H9 (cell line): ENCODE results near the gene DNAAF3. TPM values are rescaled to one million over a fixed set of nuclear protein-coding genes. Genes with fewer than 3 reads are reported as not detected.

ENCODE experiments used
- DNase-seq: peaks from one replicate; pipeline ENCODE4 v3.0.0-alpha.2; 2017
- H2AFZ ChIP-seq: one replicate; pipeline ENCODE4 v1.6.1; 2013; ENCODE audit warnings: mild to moderate bottlenecking, low read length, control low read depth, moderate library complexity
- H2AK5ac ChIP-seq: 2 replicates; pipeline ENCODE4 v1.6.1; 2013; ENCODE audit warnings: low read length, control low read depth, mixed read lengths; ENCODE audit not compliant: insufficient read length
- H2BK120ac ChIP-seq: one replicate; pipeline ENCODE4 v1.6.1; 2013; ENCODE audit warnings: low read depth, mild to moderate bottlenecking, low read length, control low read depth, inconsistent platforms; ENCODE audit not compliant: poor library complexity, severe bottlenecking
- H2BK12ac ChIP-seq: 2 replicates; pipeline ENCODE4 v1.6.1; 2013; ENCODE audit warnings: low read length, control low read depth, mixed read lengths, low read depth; ENCODE audit not compliant: insufficient read length
- H2BK15ac ChIP-seq: 2 replicates; pipeline ENCODE4 v1.6.1; 2013; ENCODE audit warnings: low read depth, low read length, control low read depth
- H2BK20ac ChIP-seq: one replicate; pipeline ENCODE4 v1.6.1; 2013; ENCODE audit warnings: low read depth, mild to moderate bottlenecking, low read length, control low read depth, inconsistent platforms; ENCODE audit not compliant: poor library complexity, severe bottlenecking
- H2BK5ac ChIP-seq: 2 replicates; pipeline ENCODE4 v1.6.1; 2013; ENCODE audit warnings: low read length, control low read depth, mixed read lengths; ENCODE audit not compliant: insufficient read length
- H3K14ac ChIP-seq: 2 replicates; pipeline ENCODE4 v1.6.1; 2013; ENCODE audit warnings: low read length, control low read depth; ENCODE audit not compliant: insufficient read depth
- H3K18ac ChIP-seq: 2 replicates; pipeline ENCODE4 v1.6.1; 2013; ENCODE audit warnings: low read depth, mild to moderate bottlenecking, mixed read lengths, low read length, control low read depth; ENCODE audit not compliant: insufficient read length
- H3K23ac ChIP-seq: 2 replicates; pipeline ENCODE4 v1.6.1; 2013; ENCODE audit warnings: low read length, control low read depth, mixed read lengths, low read depth; ENCODE audit not compliant: insufficient read length
- H3K23me2 ChIP-seq: 2 replicates; pipeline ENCODE4 v1.6.1; 2013; ENCODE audit warnings: low read depth, mild to moderate bottlenecking, mixed read lengths, low read length, control low read depth; ENCODE audit not compliant: insufficient read length, poor library complexity, severe bottlenecking
- H3K27ac ChIP-seq: 2 replicates; pipeline ENCODE4 v1.5.1; 2013; ENCODE audit warnings: low read length, control low read depth, mixed read lengths, low read depth; ENCODE audit not compliant: insufficient read length
- H3K27me3 ChIP-seq: 2 replicates; pipeline ENCODE4 v1.6.1; 2013; ENCODE audit warnings: low read length, control low read depth, inconsistent platforms; ENCODE audit not compliant: insufficient read depth
- H3K4ac ChIP-seq: 2 replicates; pipeline ENCODE4 v1.6.1; 2013; ENCODE audit warnings: low read depth, mild to moderate bottlenecking, control low read depth, inconsistent platforms, low read length, moderate library complexity
- H3K4me1 ChIP-seq: 2 replicates; pipeline ENCODE4 v1.6.1; 2013; ENCODE audit warnings: low read length, control low read depth, inconsistent platforms; ENCODE audit not compliant: insufficient read depth
- H3K4me2 ChIP-seq: 2 replicates; pipeline ENCODE4 v1.6.1; 2013; ENCODE audit warnings: low read length, control low read depth, mixed read lengths; ENCODE audit not compliant: insufficient read length, insufficient read depth
- H3K56ac ChIP-seq: 2 replicates; pipeline ENCODE4 v1.6.1; 2013; ENCODE audit warnings: low read depth, mild to moderate bottlenecking, mixed read lengths, low read length, control low read depth; ENCODE audit not compliant: insufficient read length
- H3K79me1 ChIP-seq: 2 replicates; pipeline ENCODE4 v1.6.1; 2013; ENCODE audit warnings: low read depth, mild to moderate bottlenecking, moderate library complexity, low read length, control low read depth, inconsistent platforms; ENCODE audit not compliant: insufficient read depth, poor library complexity, severe bottlenecking
- H3K79me2 ChIP-seq: 2 replicates; pipeline ENCODE4 v1.6.1; 2013; ENCODE audit warnings: low read length, control low read depth, inconsistent platforms; ENCODE audit not compliant: insufficient read depth
- H3K9ac ChIP-seq: 2 replicates; pipeline ENCODE4 v1.6.1; 2013; ENCODE audit warnings: low read length, control low read depth, mixed read lengths; ENCODE audit not compliant: insufficient read length; ENCODE audit errors: extremely low read depth
- H3K9me3 ChIP-seq: one replicate; pipeline ENCODE4 v1.6.1; 2013; ENCODE audit warnings: low read depth, low read length, inconsistent platforms; ENCODE audit not compliant: control insufficient read depth
- H3T11ph ChIP-seq: one replicate; pipeline ENCODE4 v1.6.1; 2013; ENCODE audit warnings: mild to moderate bottlenecking, low read length, control low read depth, inconsistent platforms
- H4K20me1 ChIP-seq: one replicate; pipeline ENCODE4 v1.6.1; 2013; ENCODE audit not compliant: control insufficient read depth, insufficient read length, insufficient read depth
- H4K5ac ChIP-seq: 2 replicates; pipeline ENCODE4 v1.6.1; 2013; ENCODE audit warnings: low read depth, mild to moderate bottlenecking, mixed read lengths, low read length, control low read depth; ENCODE audit not compliant: insufficient read length
- H4K8ac ChIP-seq: replicated peaks from 2 replicates; pipeline ENCODE4 v1.6.1; 2013; ENCODE audit warnings: low read length, control low read depth, mixed read lengths, low read depth; ENCODE audit not compliant: insufficient read length
- H4K91ac ChIP-seq: 2 replicates; pipeline ENCODE4 v1.6.1; 2013; ENCODE audit warnings: low read depth, mild to moderate bottlenecking, moderate library complexity, mixed read lengths, low read length, control low read depth; ENCODE audit not compliant: insufficient read length
- H3K27ac Mint-ChIP-seq, 3 experiments: 2 replicates in 2 of 3; 3 replicates in 1 of 3; pipeline ENCODE4 v1.8.0; 2020 to 2021; ENCODE audit warnings: mixed read lengths in 3 of 3, mild to moderate bottlenecking in 1 of 3, moderate library complexity in 1 of 3
- H3K27me3 Mint-ChIP-seq: 2 replicates; pipeline ENCODE4 v1.8.0; 2021; ENCODE audit warnings: low read depth, mild to moderate bottlenecking, moderate library complexity, mixed read lengths
- H3K36me3 Mint-ChIP-seq, 3 experiments: 2 replicates in 2 of 3; 3 replicates in 1 of 3; pipeline ENCODE4 v1.8.0; 2020 to 2021; ENCODE audit warnings: low read depth in 3 of 3, mixed read lengths in 3 of 3; ENCODE audit not compliant: insufficient read depth in 1 of 3
- H3K4me1 Mint-ChIP-seq, 2 experiments: 2 replicates each; pipeline ENCODE4 v1.8.0; 2020; ENCODE audit warnings: mixed read lengths in 2 of 2
- H3K4me3 Mint-ChIP-seq, 2 experiments: 2 replicates in 1 of 2; 3 replicates in 1 of 2; pipeline ENCODE4 v1.8.0; 2020 to 2021; ENCODE audit warnings: mild to moderate bottlenecking in 2 of 2, mixed read lengths in 2 of 2, moderate library complexity in 1 of 2
- H3K9me3 Mint-ChIP-seq, 2 experiments: 2 replicates in 1 of 2; 3 replicates in 1 of 2; pipeline ENCODE4 v1.8.0; 2020; ENCODE audit warnings: mild to moderate bottlenecking in 2 of 2, mixed read lengths in 2 of 2, moderate library complexity in 1 of 2
- WGBS: extraction: QIAGEN DNeasy Blood & Tissue Kit; methylation state at CpG from one replicate; pipeline ENCODE4 v1.1.7; 2013; ENCODE audit warnings: missing lambda C conversion rate, low lambda C conversion rate, mixed read lengths; ENCODE audit not compliant: insufficient read length; ENCODE audit errors: extremely low coverage; 5-methylcytosine and 5-hydroxymethylcytosine counted together
- total RNA-seq: library from RNA; stranded (reverse); gene quantifications from 2 replicates; pipeline ENCODE4 v1.2.1, GENCODE V29; 2021
- TF ChIP-seq, protein P1 (sequence below): fragments of 200-600 bp; sonication (generic); conservative IDR thresholded peaks from 3 replicates; pipeline ENCODE4 v1.8.0; 2021; ENCODE audit warnings: antibody characterized with exemption, mild to moderate bottlenecking

Gene DNAAF3
- total RNA-seq, 1 experiment from 2014 or later = 4.6 TPM

- H4K20me1 ChIP-seq = no peaks in the 10 kb centered on the region
- no peak overlapping the region for H2AK5ac ChIP-seq
- no peak overlapping the region for H3K4ac ChIP-seq
- H2BK5ac ChIP-seq = no peak overlapping the region
- H3K9me3 ChIP-seq = no peaks in the 10 kb centered on the region
- H4K8ac ChIP-seq = no peak overlapping the region
- no peak overlapping the region for H3K9ac ChIP-seq
- no peak overlapping the region for H3K56ac ChIP-seq
- H3K14ac ChIP-seq = no peak overlapping the region
- no peak overlapping the region for H4K5ac ChIP-seq
- H3K4me2 ChIP-seq = peak overlapping the region; percentile 32
- H3K9me3 Mint-ChIP-seq = peaks cover 2 to 8% of the 10 kb centered on the region in 2 experiments; a peak in 4 of 5 replicates
- H3K79me1 ChIP-seq = no peaks in the 10 kb centered on the region
- no peak overlapping the region for H3K23ac ChIP-seq
- no peak overlapping the region for H2AFZ ChIP-seq
- no peak overlapping the region for H2BK12ac ChIP-seq
- no CpG with 5 or more reads among the region's 21 CpGs for WGBS
- peaks cover 28% of the 10 kb centered on the region for H3K23me2 ChIP-seq
- peaks cover 75% of the 10 kb centered on the region for H3K27me3 Mint-ChIP-seq
- no peaks in the 10 kb centered on the region for H3K27me3 ChIP-seq
- H2BK15ac ChIP-seq = no peak overlapping the region
- no peak overlapping the region for H3K27ac ChIP-seq
- H2BK120ac ChIP-seq = no peak overlapping the region
- no peak overlapping the region for H3T11ph ChIP-seq
- peak overlapping the region; percentile 66 to 92 for H3K4me3 Mint-ChIP-seq
- DNase-seq = no peak
- H3K79me2 ChIP-seq = no peaks in the 10 kb centered on the region
- peaks cover 2% of the 10 kb centered on the region; the same call in 1 of the 2 replicates for H3K4me1 ChIP-seq
- H3K36me3 Mint-ChIP-seq = no peaks in the 10 kb centered on the region
- H4K91ac ChIP-seq = no peak overlapping the region
- TF ChIP-seq, protein P1, sequence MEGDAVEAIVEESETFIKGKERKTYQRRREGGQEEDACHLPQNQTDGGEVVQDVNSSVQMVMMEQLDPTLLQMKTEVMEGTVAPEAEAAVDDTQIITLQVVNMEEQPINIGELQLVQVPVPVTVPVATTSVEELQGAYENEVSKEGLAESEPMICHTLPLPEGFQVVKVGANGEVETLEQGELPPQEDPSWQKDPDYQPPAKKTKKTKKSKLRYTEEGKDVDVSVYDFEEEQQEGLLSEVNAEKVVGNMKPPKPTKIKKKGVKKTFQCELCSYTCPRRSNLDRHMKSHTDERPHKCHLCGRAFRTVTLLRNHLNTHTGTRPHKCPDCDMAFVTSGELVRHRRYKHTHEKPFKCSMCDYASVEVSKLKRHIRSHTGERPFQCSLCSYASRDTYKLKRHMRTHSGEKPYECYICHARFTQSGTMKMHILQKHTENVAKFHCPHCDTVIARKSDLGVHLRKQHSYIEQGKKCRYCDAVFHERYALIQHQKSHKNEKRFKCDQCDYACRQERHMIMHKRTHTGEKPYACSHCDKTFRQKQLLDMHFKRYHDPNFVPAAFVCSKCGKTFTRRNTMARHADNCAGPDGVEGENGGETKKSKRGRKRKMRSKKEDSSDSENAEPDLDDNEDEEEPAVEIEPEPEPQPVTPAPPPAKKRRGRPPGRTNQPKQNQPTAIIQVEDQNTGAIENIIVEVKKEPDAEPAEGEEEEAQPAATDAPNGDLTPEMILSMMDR = no peak
- no peak overlapping the region for H3K18ac ChIP-seq
- H3K27ac Mint-ChIP-seq = no peak overlapping the region; a peak in 1 of 7 replicates
- H2BK20ac ChIP-seq = no peak overlapping the region
- peaks cover 30 to 51% of the 10 kb centered on the region in 2 experiments for H3K4me1 Mint-ChIP-seq
These were observed 8.2 kb upstream of the DNAAF3 start for GRCh38 chr19:55174425-55175116.
